BLaER1 (cell line): ENCODE measurements around the gene BTBD17.

Experiments
- H3K27ac ChIP-seq: shearing (Covaris generic); formaldehyde crosslinking; 2 replicates; pipeline ENCODE4 v1.8.1; 2022
- H3K27me3 ChIP-seq: shearing (Covaris generic); formaldehyde crosslinking; 2 replicates; pipeline ENCODE4 v1.8.1; 2022
- H3K36me3 ChIP-seq: shearing (Covaris generic); formaldehyde crosslinking; 2 replicates; pipeline ENCODE4 v1.8.1; 2022
- H3K4me1 ChIP-seq: shearing (Covaris generic); formaldehyde crosslinking; 2 replicates; pipeline ENCODE4 v1.8.1; 2022
- H3K4me2 ChIP-seq: shearing (Covaris generic); formaldehyde crosslinking; 2 replicates; pipeline ENCODE4 v1.8.1; 2022
- H3K4me3 ChIP-seq: shearing (Covaris generic); formaldehyde crosslinking; 2 replicates; pipeline ENCODE4 v1.8.1; 2022
- H3K9ac ChIP-seq: shearing (Covaris generic); formaldehyde crosslinking; 2 replicates; pipeline ENCODE4 v1.8.1; 2022
- H3K9me3 ChIP-seq: shearing (Covaris generic); formaldehyde crosslinking; 2 replicates; pipeline ENCODE4 v1.8.1; 2022
- H4K20me1 ChIP-seq: shearing (Covaris generic); formaldehyde crosslinking; 2 replicates; pipeline ENCODE4 v1.8.1; 2022
- Cebpa-rat ChIP-seq: shearing (Covaris generic); IDR thresholded peaks from 2 replicates; pipeline ENCODE4 v1.8.1; 2022

Gene BTBD17

GRCh38 chr17:74389084-74389753, 27.6 kb upstream of the BTBD17 start:
- no peak overlapping the region for H3K4me3 ChIP-seq
- H3K27ac ChIP-seq: no peak overlapping the region
- no peaks in the 10 kb centered on the region for H3K36me3 ChIP-seq
- no peaks in the 10 kb centered on the region for H4K20me1 ChIP-seq
- H3K4me1 ChIP-seq: peaks cover 42% of the 10 kb centered on the region
- H3K4me2 ChIP-seq: no peak overlapping the region
- no peaks in the 10 kb centered on the region for H3K27me3 ChIP-seq
- peaks cover 7% of the 10 kb centered on the region for H3K9me3 ChIP-seq
- H3K9ac ChIP-seq: no peak overlapping the region
- no peak for TF ChIP-seq Cebpa-rat

GRCh38 chr17:74387365-74388218, 25.9 kb upstream of the BTBD17 start:
- H3K36me3 ChIP-seq: no peaks in the 10 kb centered on the region
- no peaks in the 10 kb centered on the region for H3K27me3 ChIP-seq
- peaks cover 27% of the 10 kb centered on the region for H3K4me1 ChIP-seq
- TF ChIP-seq Cebpa-rat: no peak
- H3K27ac ChIP-seq: no peak overlapping the region
- H3K9me3 ChIP-seq: peaks cover 7% of the 10 kb centered on the region
- no peak overlapping the region for H3K4me3 ChIP-seq
- H3K9ac ChIP-seq: no peak overlapping the region
- no peak overlapping the region for H3K4me2 ChIP-seq
- H4K20me1 ChIP-seq: no peaks in the 10 kb centered on the region

GRCh38 chr17:74386386-74386785, 24.7 kb upstream of the BTBD17 start:
- no peak for TF ChIP-seq Cebpa-rat
- no peak overlapping the region for H3K4me3 ChIP-seq
- H3K9ac ChIP-seq: no peak overlapping the region
- no peak overlapping the region for H3K4me2 ChIP-seq
- peaks cover 15% of the 10 kb centered on the region for H3K4me1 ChIP-seq
- no peaks in the 10 kb centered on the region for H4K20me1 ChIP-seq
- H3K27ac ChIP-seq: no peak overlapping the region
- no peaks in the 10 kb centered on the region for H3K36me3 ChIP-seq
- H3K9me3 ChIP-seq: no peaks in the 10 kb centered on the region
- no peaks in the 10 kb centered on the region for H3K27me3 ChIP-seq

GRCh38 chr17:74385201-74385600, 23.5 kb upstream of the BTBD17 start:
- no peak overlapping the region for H3K27ac ChIP-seq
- no peak overlapping the region for H3K9ac ChIP-seq
- no peak for TF ChIP-seq Cebpa-rat
- H3K9me3 ChIP-seq: no peaks in the 10 kb centered on the region
- H4K20me1 ChIP-seq: no peaks in the 10 kb centered on the region
- H3K4me1 ChIP-seq: peaks cover 16% of the 10 kb centered on the region
- H3K36me3 ChIP-seq: no peaks in the 10 kb centered on the region
- H3K4me3 ChIP-seq: no peak overlapping the region
- H3K4me2 ChIP-seq: no peak overlapping the region
- no peaks in the 10 kb centered on the region for H3K27me3 ChIP-seq

GRCh38 chr17:74383141-74383540, 21.5 kb upstream of the BTBD17 start:
- Histone ChIP-seq H3K4me3 (no peak overlapping the region), H4K20me1 (no peaks in the 10 kb centered on the region), H3K27me3 (no peaks in the 10 kb centered on the region), H3K36me3 (no peaks in the 10 kb centered on the region), H3K9ac (no peak overlapping the region), H3K4me2 (no peak overlapping the region), H3K4me1 (peaks cover 37% of the 10 kb centered on the region), H3K27ac (no peak overlapping the region), H3K9me3 (no peaks in the 10 kb centered on the region)
- no peak for TF ChIP-seq Cebpa-rat

- no peaks in the 10 kb centered on the region for H4K20me1 ChIP-seq
- H3K27me3 ChIP-seq: no peaks in the 10 kb centered on the region
- H3K9ac ChIP-seq: no peak overlapping the region
- no peaks in the 10 kb centered on the region for H3K9me3 ChIP-seq
- H3K4me1 ChIP-seq: peaks cover 54% of the 10 kb centered on the region
- no peak overlapping the region for H3K4me3 ChIP-seq
- peak overlapping the region; percentile 87; the same call in 1 of the 2 replicates for H3K4me2 ChIP-seq
- no peak overlapping the region for H3K27ac ChIP-seq
- no peaks in the 10 kb centered on the region for H3K36me3 ChIP-seq
- TF ChIP-seq Cebpa-rat: no peak
Observed at GRCh38 chr17:74380959-74381808, 19.5 kb upstream of the BTBD17 start.

- no peaks in the 10 kb centered on the region for H3K27me3 ChIP-seq
- no peaks in the 10 kb centered on the region for H3K9me3 ChIP-seq
- H3K9ac ChIP-seq: no peak overlapping the region
- H3K4me2 ChIP-seq: peak overlapping the region; percentile 87
- H4K20me1 ChIP-seq: no peaks in the 10 kb centered on the region
- H3K4me1 ChIP-seq: peaks cover 57% of the 10 kb centered on the region
- TF ChIP-seq Cebpa-rat: no peak
- 0 out of 2 replicates have a peak overlapping the region, but pooled peaks have one; percentile 10 for H3K4me3 ChIP-seq
- no peaks in the 10 kb centered on the region for H3K36me3 ChIP-seq
- no peak overlapping the region for H3K27ac ChIP-seq
Observed at GRCh38 chr17:74380086-74380958, 18.7 kb upstream of the BTBD17 start.

- Histone ChIP-seq H3K9me3 (no peaks in the 10 kb centered on the region), H4K20me1 (no peaks in the 10 kb centered on the region), H3K27ac (no peak overlapping the region), H3K4me2 (peak overlapping the region; percentile 87), H3K4me3 (0 out of 2 replicates have a peak overlapping the region, but pooled peaks have one; percentile 10), H3K27me3 (no peaks in the 10 kb centered on the region), H3K36me3 (no peaks in the 10 kb centered on the region), H3K4me1 (peaks cover 63% of the 10 kb centered on the region), H3K9ac (no peak overlapping the region; the same call in 1 of the 2 replicates)
- no peak for TF ChIP-seq Cebpa-rat
Observed at GRCh38 chr17:74379495-74380085, 17.9 kb upstream of the BTBD17 start.
